Esophagus squamous epithelium (tissue), 4 donors: ENCODE results near the gene LMLN.

ENCODE experiments used
- POLR2A ChIP-seq, 4 donors: fragments of 450-650 bp; IDR thresholded peaks; one replicate each; pipeline ENCODE4 v1.6.1; 2017; ENCODE audit warnings: antibody characterized with exemption in 4 of 4, mild to moderate bottlenecking in 4 of 4, moderate library complexity in 3 of 4
- TF ChIP-seq, protein P1 (sequence below), 6 experiments: fragments of 450-650 bp in 4 of 6; fragments of 200-600 bp in 2 of 6; sonication (generic) in 2 of 6; IDR thresholded peaks; one replicate each; pipeline ENCODE4 v1.5.1; 2016 to 2019; ENCODE audit warnings: antibody characterized with exemption in 6 of 6, mild to moderate bottlenecking in 4 of 6, moderate library complexity in 4 of 6

DNA sequence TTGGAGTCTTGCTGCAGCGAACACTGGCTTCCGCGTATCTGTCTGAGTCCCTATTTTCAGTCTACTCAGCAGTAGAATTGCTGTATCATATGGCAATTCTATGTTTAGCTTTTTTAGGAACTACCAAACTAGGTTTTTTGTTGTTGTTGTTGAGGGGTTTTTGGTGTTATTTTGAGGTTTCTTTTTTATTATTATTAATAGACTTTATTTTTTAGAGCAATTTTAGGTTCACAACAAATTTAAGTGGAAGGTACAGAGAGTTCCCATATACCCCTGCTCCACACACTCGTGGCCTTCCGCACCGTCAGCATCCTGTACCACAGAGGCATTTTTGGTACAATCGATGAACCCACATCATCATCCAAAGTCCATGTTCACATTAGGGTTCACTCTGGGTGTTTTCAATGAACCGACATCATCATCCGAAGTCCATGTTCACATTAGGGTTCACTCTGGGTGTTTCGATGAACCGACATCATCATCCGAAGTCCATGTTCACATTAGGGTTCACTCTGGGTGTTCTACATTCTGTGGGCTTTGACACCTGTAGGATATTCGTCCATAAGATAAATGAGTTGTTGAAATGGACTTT lies 67.9 kb downstream of the LMLN start:
- TF ChIP-seq POLR2A (IDR thresholded peaks at IDR 0.05) = no peak
- TF ChIP-seq, protein P1, sequence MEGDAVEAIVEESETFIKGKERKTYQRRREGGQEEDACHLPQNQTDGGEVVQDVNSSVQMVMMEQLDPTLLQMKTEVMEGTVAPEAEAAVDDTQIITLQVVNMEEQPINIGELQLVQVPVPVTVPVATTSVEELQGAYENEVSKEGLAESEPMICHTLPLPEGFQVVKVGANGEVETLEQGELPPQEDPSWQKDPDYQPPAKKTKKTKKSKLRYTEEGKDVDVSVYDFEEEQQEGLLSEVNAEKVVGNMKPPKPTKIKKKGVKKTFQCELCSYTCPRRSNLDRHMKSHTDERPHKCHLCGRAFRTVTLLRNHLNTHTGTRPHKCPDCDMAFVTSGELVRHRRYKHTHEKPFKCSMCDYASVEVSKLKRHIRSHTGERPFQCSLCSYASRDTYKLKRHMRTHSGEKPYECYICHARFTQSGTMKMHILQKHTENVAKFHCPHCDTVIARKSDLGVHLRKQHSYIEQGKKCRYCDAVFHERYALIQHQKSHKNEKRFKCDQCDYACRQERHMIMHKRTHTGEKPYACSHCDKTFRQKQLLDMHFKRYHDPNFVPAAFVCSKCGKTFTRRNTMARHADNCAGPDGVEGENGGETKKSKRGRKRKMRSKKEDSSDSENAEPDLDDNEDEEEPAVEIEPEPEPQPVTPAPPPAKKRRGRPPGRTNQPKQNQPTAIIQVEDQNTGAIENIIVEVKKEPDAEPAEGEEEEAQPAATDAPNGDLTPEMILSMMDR (IDR thresholded peaks at IDR 0.05) = no peak
